Cardiac septum (tissue), 1 donor: ENCODE data around the gene SLC7A5. TPM values are rescaled to one million over a fixed set of nuclear protein-coding genes. Genes with fewer than 3 reads are reported as not detected.
"Not testable (repeated sequence)": the region's sequence is repeated elsewhere in the genome, so short reads cannot be mapped to it uniquely, and the experiment has no call there.

Experiments
- DNase-seq: peaks from one replicate; pipeline ENCODE4 v3.0.0-alpha.2; 2020; ENCODE audit warnings: low spot score
- intact Hi-C: fragments of 100-400 bp; cut with DNase I; formaldehyde crosslinking; loops from one replicate; pipeline ENCODE4 v1.14.0; 2022
- total RNA-seq: library from RNA; stranded (reverse); fragmentation: NEBNext Ultra II Directional; extraction: Animal tissue kit (Norgen Biotek cat#: 25700); gene quantifications from one replicate; pipeline ENCODE4 v1.2.1, GENCODE V29; 2021
- donor health status: DM: no; HTN: no; CAD: no.

Gene SLC7A5
- total RNA-seq, 1 donor from 2014 or later: 8.2 TPM

GRCh38 chr16:87837627-87838289, 31.5 kb downstream of the SLC7A5 start:
- intact Hi-C loops: no loop called here

GRCh38 chr16:87836844-87837581, 32.3 kb downstream of the SLC7A5 start:
- DNase-seq: no peak
- intact Hi-C loops: no loop called here

More at GRCh38 chr16:87837627-87838289, 31.5 kb downstream of the SLC7A5 start:
- DNase-seq: no peak

GRCh38 chr16:87836346-87836843, 32.9 kb downstream of the SLC7A5 start:
- intact Hi-C loops: no loop called here

GRCh38 chr16:87835882-87836331, 33.4 kb downstream of the SLC7A5 start:
- DNase-seq: no peak
- intact Hi-C loops: no loop called here

More at GRCh38 chr16:87836346-87836843, 32.9 kb downstream of the SLC7A5 start:
- no peak for DNase-seq

- no peak for DNase-seq
- intact Hi-C loops: no loop called here
These were observed 34.4 kb downstream of the SLC7A5 start for GRCh38 chr16:87834668-87835473.

GRCh38 chr16:87834005-87834667, 35.2 kb downstream of the SLC7A5 start:
- no peak for DNase-seq
- intact Hi-C loops: no loop called here

- no peak for DNase-seq
- intact Hi-C loops: no loop called here
These were observed 35.8 kb downstream of the SLC7A5 start for GRCh38 chr16:87833548-87833947.

GRCh38 chr16:87832741-87833502, 36.4 kb downstream of the SLC7A5 start:
- no peak for DNase-seq
- intact Hi-C loops: no loop called here

GRCh38 chr16:87832137-87832527, 37.2 kb downstream of the SLC7A5 start:
- no peak for DNase-seq
- intact Hi-C loops: no loop called here

- DNase-seq: no peak
- intact Hi-C loops: no loop called here
These were observed 37.7 kb downstream of the SLC7A5 start for GRCh38 chr16:87831421-87832136.

GRCh38 chr16:87830673-87831420, 38.5 kb downstream of the SLC7A5 start:
- intact Hi-C loops: no loop called here
- DNase-seq: no peak

GRCh38 chr16:87829988-87830672, 39.2 kb downstream of the SLC7A5 start:
- DNase-seq: no peak
- intact Hi-C loops: no loop called here

- DNase-seq: no peak
- intact Hi-C loops: no loop called here
These were observed 39.7 kb downstream of the SLC7A5 start for GRCh38 chr16:87829622-87829980.

- DNase-seq: no peak
- intact Hi-C loops: no loop called here
These were observed 40.2 kb downstream of the SLC7A5 start for GRCh38 chr16:87828907-87829621.

- intact Hi-C loops: no loop called here
- DNase-seq: no peak
These were observed 41.0 kb downstream of the SLC7A5 start for GRCh38 chr16:87828071-87828906.

- DNase-seq, intact Hi-C loops: not testable (repeated sequence)
These were observed 41.8 kb downstream of the SLC7A5 start for GRCh38 chr16:87827588-87827915.
